CD4-positive, alpha-beta T cell (primary cell): ENCODE results near the gene FGF14. TPM values are rescaled to one million over a fixed set of nuclear protein-coding genes. Genes with fewer than 3 reads are reported as not detected.

Experiments
- ATAC-seq: fragments of 200-7000 bp; cut with Tn5 transposase; one replicate; pipeline ENCODE4 v1.10.0; 2022; ENCODE audit warnings: mild to moderate bottlenecking; ENCODE audit not compliant: poor library complexity
- CTCF ChIA-PET: fragments of 350-600 bp; sonication (Branson Sonifier 250); formaldehyde crosslinking; loops from one replicate; lab custom pipeline; 2021; ENCODE audit warnings: antibody characterized with exemption, inconsistent platforms; lab: Charles Lee
- POLR2A ChIA-PET: fragments of 350-600 bp; sonication (Branson Sonifier 250); formaldehyde crosslinking; loops from one replicate; lab custom pipeline; 2021; ENCODE audit warnings: antibody characterized with exemption, inconsistent platforms; lab: Charles Lee
- DNase-seq, 14 experiments: peaks; one replicate each; pipeline ENCODE4 v3.0.0-alpha.2; 2013 to 2020; ENCODE audit warnings: mixed read lengths in 2 of 14
- H3K27ac ChIP-seq, 2 donors: one replicate each; pipeline versions ENCODE4 v1.5.1 to v1.7.0; 2013; ENCODE audit warnings: low read length in 2 of 2, low read depth in 1 of 2, mild to moderate bottlenecking in 1 of 2
- H3K27me3 ChIP-seq, 2 experiments: 1 replicate in 1 of 2; 2 replicates in 1 of 2; pipeline versions ENCODE4 v1.6.1 to v1.7.0; 2013; ENCODE audit warnings: low read length in 2 of 2, control low read depth in 1 of 2, mild to moderate bottlenecking in 1 of 2, moderate library complexity in 1 of 2; ENCODE audit not compliant: insufficient read depth in 2 of 2, control insufficient read depth in 1 of 2
- H3K36me3 ChIP-seq: one replicate; pipeline ENCODE4 v1.6.1; 2013; ENCODE audit warnings: low read length, control low read depth; ENCODE audit not compliant: insufficient read depth
- H3K4me1 ChIP-seq: one replicate; pipeline ENCODE4 v1.6.1; 2013; ENCODE audit warnings: low read length, control low read depth; ENCODE audit not compliant: insufficient read depth
- H3K4me3 ChIP-seq: one replicate; pipeline ENCODE4 v1.5.1; 2013; ENCODE audit warnings: mild to moderate bottlenecking, low read length, moderate library complexity
- H3K9me3 ChIP-seq, 2 experiments: 1 replicate in 1 of 2; 2 replicates in 1 of 2; pipeline versions ENCODE4 v1.6.1 to v1.7.0; 2013; ENCODE audit warnings: low read length in 2 of 2, mild to moderate bottlenecking in 2 of 2, control low read depth in 1 of 2, moderate library complexity in 1 of 2; ENCODE audit not compliant: control insufficient read depth in 1 of 2, insufficient read depth in 1 of 2
- H3K27ac Mint-ChIP-seq: one replicate; pipeline ENCODE4 v1.8.0; 2020; ENCODE audit warnings: mixed read lengths
- H3K27me3 Mint-ChIP-seq: one replicate; pipeline ENCODE4 v1.8.0; 2021; ENCODE audit warnings: mixed read lengths
- H3K36me3 Mint-ChIP-seq: one replicate; pipeline ENCODE4 v1.8.0; 2021; ENCODE audit warnings: low read depth, mixed read lengths
- H3K4me1 Mint-ChIP-seq: one replicate; pipeline ENCODE4 v1.8.0; 2021; ENCODE audit warnings: low read depth, mixed read lengths
- H3K4me3 Mint-ChIP-seq: one replicate; pipeline ENCODE4 v1.8.0; 2020; ENCODE audit warnings: mild to moderate bottlenecking, mixed read lengths
- H3K9me3 Mint-ChIP-seq: one replicate; pipeline ENCODE4 v1.8.0; 2020; ENCODE audit warnings: mixed read lengths
- CTCF ChIP-seq: fragments of 200-600 bp; IDR thresholded peaks from one replicate; pipeline ENCODE4 v1.8.0; 2022; ENCODE audit warnings: antibody characterized with exemption, mild to moderate bottlenecking
- intact Hi-C, 2 experiments: fragments of 100-400 bp; cut with DNase I in 1 of 2; cut with micrococcal nuclease in 1 of 2; formaldehyde crosslinking; loops; one replicate each; pipeline versions ENCODE4 v1.15.1 to v1.9.0; 2023 to 2025; cut with DNase I, micrococcal nuclease
- total RNA-seq, 174 experiments: library from RNA in 2 of 174; stranded (reverse) in 2 of 174; gene quantifications; one replicate each; pipeline ENCODE4 v1.2.3 and lab custom pipeline; 2021 to 2026

The FGF14 gene
- total RNA-seq, 2 experiments from 2014 or later: not detected

- ChIA-PET POLR2A (no interaction called here), CTCF (no interaction called here)
- no peaks in the 10 kb centered on the region for H3K4me1 ChIP-seq
These were observed 92.7 kb downstream of the FGF14 start for GRCh38 chr13:102309110-102309509.

GRCh38 chr13:102302534-102302933 lies 99.3 kb downstream of the FGF14 start:
- H3K27me3 ChIP-seq: no peaks in the 10 kb centered on the region
- no peak for TF ChIP-seq CTCF
- ChIA-PET CTCF (no interaction called here), POLR2A (no interaction called here)
- H3K27ac Mint-ChIP-seq: no peak overlapping the region
- no peaks in the 10 kb centered on the region for H3K36me3 ChIP-seq
- no peaks in the 10 kb centered on the region for H3K36me3 Mint-ChIP-seq
- H3K9me3 Mint-ChIP-seq: no peaks in the 10 kb centered on the region
- no peak for DNase-seq
- no peak overlapping the region for H3K4me3 ChIP-seq
- intact Hi-C loops: no loop called here
- H3K9me3 ChIP-seq: no peaks in the 10 kb centered on the region
- ATAC-seq: no peak
- no peaks in the 10 kb centered on the region for H3K4me1 ChIP-seq
- no peak overlapping the region for H3K27ac ChIP-seq
- H3K4me3 Mint-ChIP-seq: no peak overlapping the region
- H3K4me1 Mint-ChIP-seq: no peaks in the 10 kb centered on the region
- H3K27me3 Mint-ChIP-seq: peaks cover 4% of the 10 kb centered on the region

More at GRCh38 chr13:102309110-102309509, 92.7 kb downstream of the FGF14 start:
- H3K9me3 ChIP-seq: no peaks in the 10 kb centered on the region
- Mint-ChIP-seq H3K27ac (no peak overlapping the region), H3K36me3 (no peaks in the 10 kb centered on the region), H3K4me3 (no peak overlapping the region), H3K9me3 (no peaks in the 10 kb centered on the region), H3K4me1 (no peaks in the 10 kb centered on the region), H3K27me3 (peaks cover 10% of the 10 kb centered on the region)
- no peak for ATAC-seq
- H3K27ac ChIP-seq: no peak overlapping the region
- DNase-seq: no peak
- H3K4me3 ChIP-seq: no peak overlapping the region
- TF ChIP-seq CTCF: no peak
- intact Hi-C loops: no loop called here
- H3K27me3 ChIP-seq: no peaks in the 10 kb centered on the region
- H3K36me3 ChIP-seq: no peaks in the 10 kb centered on the region

GRCh38 chr13:102300379-102300778 lies 101.5 kb downstream of the FGF14 start:
- ATAC-seq (no peak), DNase-seq (no peak)
- H3K27ac ChIP-seq: no peak overlapping the region
- Mint-ChIP-seq H3K36me3 (no peaks in the 10 kb centered on the region), H3K27me3 (peaks cover 4% of the 10 kb centered on the region), H3K4me3 (no peak overlapping the region), H3K27ac (no peak overlapping the region), H3K4me1 (no peaks in the 10 kb centered on the region), H3K9me3 (no peaks in the 10 kb centered on the region)
- CTCF ChIA-PET: no interaction called here
- H3K4me3 ChIP-seq: no peak overlapping the region
- POLR2A ChIA-PET: no interaction called here
- H3K9me3 ChIP-seq: no peaks in the 10 kb centered on the region
- intact Hi-C loops: no loop called here
- H3K4me1 ChIP-seq: no peaks in the 10 kb centered on the region
- H3K36me3 ChIP-seq: no peaks in the 10 kb centered on the region
- no peaks in the 10 kb centered on the region for H3K27me3 ChIP-seq
- no peak for TF ChIP-seq CTCF
